GM13977 (cell line): ENCODE results near the gene LRRC61.

Experiments
- DNase-seq: peaks from one replicate; pipeline ENCODE4 v3.0.0; 2012; ENCODE audit warnings: low spot score
- in situ Hi-C: fragments of 300-500 bp; cut with MboI; formaldehyde crosslinking; loops from one replicate; pipeline ENCODE4 v1.12.0; 2022; ENCODE audit warnings: low sequenced_read_pairs, low pct_unique_long_range_greater_than_20kb, mixed read lengths, inconsistent platforms; ENCODE audit not compliant: unreplicated experiment
- TF ChIP-seq, protein P1 (sequence below): IDR thresholded peaks from 2 replicates; pipeline ENCODE4 v1.5.1; 2012; ENCODE audit warnings: mild to moderate bottlenecking, control low read depth; ENCODE audit not compliant: insufficient read depth; ENCODE audit errors: extremely low read depth, missing control alignments

LRRC61 gene

GRCh38 chr7:150334108-150334507 lies 11.0 kb downstream of the LRRC61 start:
- no peak for DNase-seq
- TF ChIP-seq, protein P1, sequence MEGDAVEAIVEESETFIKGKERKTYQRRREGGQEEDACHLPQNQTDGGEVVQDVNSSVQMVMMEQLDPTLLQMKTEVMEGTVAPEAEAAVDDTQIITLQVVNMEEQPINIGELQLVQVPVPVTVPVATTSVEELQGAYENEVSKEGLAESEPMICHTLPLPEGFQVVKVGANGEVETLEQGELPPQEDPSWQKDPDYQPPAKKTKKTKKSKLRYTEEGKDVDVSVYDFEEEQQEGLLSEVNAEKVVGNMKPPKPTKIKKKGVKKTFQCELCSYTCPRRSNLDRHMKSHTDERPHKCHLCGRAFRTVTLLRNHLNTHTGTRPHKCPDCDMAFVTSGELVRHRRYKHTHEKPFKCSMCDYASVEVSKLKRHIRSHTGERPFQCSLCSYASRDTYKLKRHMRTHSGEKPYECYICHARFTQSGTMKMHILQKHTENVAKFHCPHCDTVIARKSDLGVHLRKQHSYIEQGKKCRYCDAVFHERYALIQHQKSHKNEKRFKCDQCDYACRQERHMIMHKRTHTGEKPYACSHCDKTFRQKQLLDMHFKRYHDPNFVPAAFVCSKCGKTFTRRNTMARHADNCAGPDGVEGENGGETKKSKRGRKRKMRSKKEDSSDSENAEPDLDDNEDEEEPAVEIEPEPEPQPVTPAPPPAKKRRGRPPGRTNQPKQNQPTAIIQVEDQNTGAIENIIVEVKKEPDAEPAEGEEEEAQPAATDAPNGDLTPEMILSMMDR, result no peak
- in situ Hi-C loops, result no loop called here

DNA sequence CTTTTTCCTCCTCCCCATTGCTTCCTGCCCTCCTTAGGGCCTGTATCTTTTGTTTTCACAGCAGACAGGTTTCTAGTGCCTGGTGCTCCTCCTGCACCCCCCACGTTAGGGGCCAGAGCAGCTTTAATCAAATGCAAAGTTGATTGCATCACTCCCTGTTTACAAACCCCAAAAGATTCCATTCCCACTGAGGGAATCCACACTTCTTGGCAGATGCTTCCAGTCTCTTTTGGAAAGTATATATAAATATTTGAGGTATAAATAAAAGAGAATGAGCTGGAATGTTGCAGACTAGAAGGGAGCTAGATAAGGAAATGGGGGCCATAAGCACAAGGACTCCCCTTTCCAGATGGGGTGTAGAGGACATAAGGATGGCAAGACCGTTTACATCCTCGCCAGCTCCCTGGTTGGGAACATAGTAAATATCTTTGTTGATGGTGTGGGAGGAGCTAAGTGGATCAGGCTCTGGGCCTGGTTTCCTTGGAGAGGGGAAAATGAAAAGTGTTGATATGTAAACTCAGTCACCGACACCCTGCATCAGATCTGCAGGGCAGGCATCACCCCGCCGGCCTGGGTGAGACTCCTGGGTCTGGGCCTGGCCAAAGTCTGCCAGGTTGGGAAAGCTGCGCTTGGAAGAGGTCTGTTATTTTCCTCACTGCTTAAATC lies 12.1 kb downstream of the LRRC61 start:
- TF ChIP-seq, protein P1, result no peak
- no peak for DNase-seq

DNA sequence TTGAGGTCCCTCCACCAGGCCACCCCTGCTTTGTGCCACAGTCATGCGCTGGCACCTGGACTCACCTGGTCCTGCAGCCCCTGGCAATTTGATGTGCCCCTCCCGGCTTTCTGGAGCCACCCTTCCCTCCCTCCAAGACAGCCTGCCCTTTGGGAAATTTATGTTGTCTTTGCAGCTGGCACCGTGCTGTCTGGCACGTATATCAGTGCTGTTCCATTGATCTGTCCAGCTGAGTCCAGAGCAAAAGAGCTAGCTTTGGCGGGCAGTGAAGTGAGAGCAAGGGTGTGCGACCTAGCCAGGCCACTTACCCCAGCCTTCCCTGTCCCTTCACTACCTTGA lies 12.6 kb downstream of the LRRC61 start:
- TF ChIP-seq, protein P1, result no peak
- no peak for DNase-seq
- in situ Hi-C loops, result no loop called here

More for the DNA sequence above, 12.1 kb downstream of the LRRC61 start:
- in situ Hi-C loops, result no loop called here

DNA sequence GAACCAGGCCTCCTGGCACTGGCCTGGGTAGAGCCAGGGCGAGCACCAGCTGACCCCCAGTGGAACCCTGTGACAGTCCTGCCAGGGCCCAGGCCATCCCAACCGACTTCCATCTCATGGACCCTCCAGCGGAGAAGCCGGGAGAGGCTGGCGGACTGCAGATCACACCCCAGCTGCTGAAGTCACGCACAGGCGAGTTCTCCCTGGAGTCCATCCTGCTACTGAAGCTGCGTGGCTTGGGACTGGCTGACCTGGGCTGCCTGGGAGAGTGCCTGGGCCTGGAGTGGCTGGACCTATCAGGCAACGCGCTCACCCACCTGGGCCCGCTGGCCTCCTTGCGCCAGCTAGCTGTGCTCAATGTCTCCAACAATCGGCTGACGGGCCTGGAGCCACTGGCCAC lies 13.6 kb downstream of the LRRC61 start:
- no peak for DNase-seq
- in situ Hi-C loops, result no loop called here
- TF ChIP-seq, protein P1, result no peak

DNA sequence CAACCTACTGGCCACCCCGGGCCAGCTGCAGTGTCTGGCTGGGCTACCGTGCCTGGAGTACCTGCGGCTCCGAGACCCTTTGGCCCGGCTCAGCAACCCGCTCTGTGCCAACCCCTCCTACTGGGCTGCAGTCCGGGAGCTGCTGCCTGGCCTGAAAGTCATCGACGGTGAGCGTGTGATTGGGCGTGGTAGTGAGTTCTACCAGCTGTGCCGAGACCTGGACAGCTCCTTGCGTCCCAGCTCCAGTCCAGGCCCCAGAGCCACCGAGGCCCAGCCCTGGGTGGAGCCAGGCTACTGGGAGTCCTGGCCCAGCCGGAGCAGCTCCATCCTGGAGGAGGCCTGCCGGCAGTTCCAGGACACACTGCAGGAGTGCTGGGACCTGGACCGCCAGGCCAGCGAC lies 14.0 kb downstream of the LRRC61 start:
- TF ChIP-seq, protein P1, result no peak
- in situ Hi-C loops, result no loop called here
- DNase-seq, result no peak

GRCh38 chr7:150337659-150338081 lies 14.5 kb downstream of the LRRC61 start:
- DNase-seq, result no peak
- TF ChIP-seq, protein P1, result no peak
- in situ Hi-C loops, result no loop called here
